Rectal smooth muscle tissue (tissue), 1 donor: ENCODE results near the gene ARSG.
"Not testable (repeated sequence)": the region's sequence is repeated elsewhere in the genome, so short reads cannot be mapped to it uniquely, and the experiment has no call there.

ENCODE experiments used
- H3K27ac ChIP-seq: one replicate; pipeline ENCODE4 v1.7.0; 2013; ENCODE audit warnings: low read depth, low read length, inconsistent platforms
- H3K27me3 ChIP-seq: one replicate; pipeline ENCODE4 v1.7.0; 2013; ENCODE audit warnings: low read length; ENCODE audit not compliant: control insufficient read depth, insufficient read depth
- H3K36me3 ChIP-seq: one replicate; pipeline ENCODE4 v1.7.0; 2013; ENCODE audit warnings: low read length; ENCODE audit not compliant: control insufficient read depth, insufficient read depth
- H3K4me1 ChIP-seq: one replicate; pipeline ENCODE4 v1.7.0; 2013; ENCODE audit warnings: low read length; ENCODE audit not compliant: control insufficient read depth, insufficient read depth
- H3K4me3 ChIP-seq: one replicate; pipeline ENCODE4 v1.7.0; 2013; ENCODE audit warnings: low read length
- H3K9ac ChIP-seq: one replicate; pipeline ENCODE4 v1.7.0; 2013; ENCODE audit warnings: low read length

ARSG gene

DNA sequence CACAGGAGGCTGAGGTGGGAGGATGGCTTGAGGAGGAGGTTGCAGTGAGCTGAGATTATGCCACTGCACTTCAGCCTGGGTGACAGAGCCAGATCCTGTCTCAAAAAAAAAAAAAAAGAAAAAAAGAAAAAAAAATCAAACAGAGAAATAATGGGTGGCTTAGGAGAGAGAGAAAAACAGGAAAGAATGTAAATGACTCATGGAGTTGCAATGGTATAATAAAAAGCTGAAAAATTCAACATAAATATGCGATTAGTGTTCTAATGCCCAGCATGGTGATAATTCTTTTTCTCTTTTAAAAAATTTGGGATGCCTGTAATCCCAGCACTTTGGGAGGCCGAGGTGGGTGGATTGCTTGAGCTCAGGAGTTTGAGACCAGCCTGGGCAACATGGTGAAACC is 63.0 kb downstream of the ARSG start:
- H3K4me1 ChIP-seq, H3K9ac ChIP-seq, H3K4me3 ChIP-seq, H3K27ac ChIP-seq, H3K36me3 ChIP-seq, H3K27me3 ChIP-seq: not testable (repeated sequence)

DNA sequence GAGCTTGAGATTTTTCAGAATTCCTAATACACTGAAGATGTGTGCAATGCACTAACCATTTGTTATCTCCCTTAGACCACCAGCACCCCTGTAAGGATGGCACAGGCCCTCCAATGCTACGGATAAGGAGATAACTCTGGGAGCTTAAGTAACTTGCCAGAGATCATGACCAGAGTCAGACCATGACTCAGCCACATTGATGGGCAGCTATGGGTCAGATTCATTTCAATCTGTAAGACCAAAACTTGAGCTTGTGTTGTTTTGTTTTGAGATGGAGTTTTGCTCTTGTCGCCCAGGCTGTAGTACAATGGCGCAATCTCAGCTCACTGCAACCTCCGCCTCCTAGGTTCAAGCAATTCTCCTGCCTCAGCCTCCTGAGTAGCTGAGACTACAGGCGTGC is 63.8 kb downstream of the ARSG start:
- H3K27ac ChIP-seq, H3K9ac ChIP-seq: not testable (repeated sequence)

DNA sequence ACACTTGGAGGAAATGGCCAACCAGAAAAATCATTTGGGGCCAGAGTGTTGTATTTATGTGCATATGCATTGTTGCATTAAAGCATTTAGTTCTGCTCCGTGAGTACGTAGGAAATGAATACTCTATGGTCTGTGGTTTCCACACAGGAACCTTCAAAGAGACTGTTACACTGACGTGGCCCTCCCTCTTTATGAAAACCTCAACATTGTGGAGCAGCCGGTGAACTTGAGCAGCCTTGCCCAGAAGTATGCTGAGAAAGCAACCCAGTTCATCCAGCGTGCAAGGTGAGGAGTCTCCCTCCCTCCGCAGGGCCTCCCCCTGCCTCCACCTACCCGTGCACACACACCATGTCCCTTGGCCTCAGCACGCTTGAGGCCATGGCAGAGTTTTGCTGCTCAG is 65.2 kb downstream of the ARSG start:
- no peaks in the 10 kb centered on the region for H3K36me3 ChIP-seq
- H3K27ac ChIP-seq, result no peak overlapping the region
- H3K4me1 ChIP-seq, result no peaks in the 10 kb centered on the region
- no peaks in the 10 kb centered on the region for H3K27me3 ChIP-seq
- H3K9ac ChIP-seq, result no peak overlapping the region
- peak overlapping the region; percentile 9 for H3K4me3 ChIP-seq

More for the DNA sequence above, 63.8 kb downstream of the ARSG start:
- H3K27me3 ChIP-seq, H3K4me3 ChIP-seq, H3K4me1 ChIP-seq, H3K36me3 ChIP-seq: not testable (repeated sequence)

DNA sequence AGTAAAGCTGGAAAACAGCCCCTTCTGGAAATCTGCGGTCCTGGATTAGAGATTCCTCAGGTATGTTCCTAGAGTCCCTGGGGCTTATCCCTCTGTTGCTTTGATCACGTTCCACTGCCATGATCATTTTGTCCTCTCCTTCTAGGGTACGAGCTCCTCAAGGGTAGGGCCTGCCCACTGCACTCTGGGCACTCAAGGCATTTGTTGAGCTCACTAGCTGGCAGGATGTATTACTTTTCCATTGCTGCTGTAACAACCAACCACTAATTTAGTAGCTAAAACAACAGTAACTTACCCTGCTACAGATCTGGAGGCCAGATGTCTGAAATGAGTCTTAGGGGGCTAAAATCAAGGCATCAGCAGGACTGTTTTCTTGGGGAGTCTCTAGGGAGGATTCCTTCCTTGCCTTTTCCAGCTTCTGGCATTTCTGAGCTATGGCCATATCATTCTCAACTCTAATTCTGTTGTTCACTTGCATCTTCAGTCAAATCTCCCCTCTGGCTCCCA is 65.7 kb downstream of the ARSG start:
- H3K27me3 ChIP-seq, result no peaks in the 10 kb centered on the region
- no peak overlapping the region for H3K9ac ChIP-seq
- no peak overlapping the region for H3K4me3 ChIP-seq
- H3K27ac ChIP-seq, result no peak overlapping the region
- no peaks in the 10 kb centered on the region for H3K36me3 ChIP-seq
- H3K4me1 ChIP-seq, result no peaks in the 10 kb centered on the region

DNA sequence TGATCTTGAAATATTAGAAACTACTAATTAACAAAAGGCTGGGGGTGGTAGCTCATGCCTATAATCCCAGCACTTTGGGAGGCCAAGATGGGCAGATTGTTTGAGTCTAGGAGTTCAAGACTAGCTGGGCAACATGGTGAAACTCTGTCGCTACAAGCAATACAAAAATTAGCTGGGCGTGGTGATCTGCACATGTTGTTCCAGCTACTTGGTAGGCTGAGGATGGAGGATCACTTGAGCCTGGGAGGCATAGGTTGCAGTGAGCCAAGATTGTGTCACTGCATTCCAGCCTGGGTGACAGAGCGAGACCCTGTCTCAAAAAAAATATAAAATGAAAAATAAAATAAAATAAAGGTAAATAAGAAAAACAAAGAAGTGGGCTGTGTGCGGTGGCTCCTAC is 66.6 kb downstream of the ARSG start:
- no peaks in the 10 kb centered on the region for H3K36me3 ChIP-seq
- no peak overlapping the region for H3K9ac ChIP-seq
- no peaks in the 10 kb centered on the region for H3K27me3 ChIP-seq
- no peak overlapping the region for H3K27ac ChIP-seq
- no peak overlapping the region for H3K4me3 ChIP-seq
- no peaks in the 10 kb centered on the region for H3K4me1 ChIP-seq

DNA sequence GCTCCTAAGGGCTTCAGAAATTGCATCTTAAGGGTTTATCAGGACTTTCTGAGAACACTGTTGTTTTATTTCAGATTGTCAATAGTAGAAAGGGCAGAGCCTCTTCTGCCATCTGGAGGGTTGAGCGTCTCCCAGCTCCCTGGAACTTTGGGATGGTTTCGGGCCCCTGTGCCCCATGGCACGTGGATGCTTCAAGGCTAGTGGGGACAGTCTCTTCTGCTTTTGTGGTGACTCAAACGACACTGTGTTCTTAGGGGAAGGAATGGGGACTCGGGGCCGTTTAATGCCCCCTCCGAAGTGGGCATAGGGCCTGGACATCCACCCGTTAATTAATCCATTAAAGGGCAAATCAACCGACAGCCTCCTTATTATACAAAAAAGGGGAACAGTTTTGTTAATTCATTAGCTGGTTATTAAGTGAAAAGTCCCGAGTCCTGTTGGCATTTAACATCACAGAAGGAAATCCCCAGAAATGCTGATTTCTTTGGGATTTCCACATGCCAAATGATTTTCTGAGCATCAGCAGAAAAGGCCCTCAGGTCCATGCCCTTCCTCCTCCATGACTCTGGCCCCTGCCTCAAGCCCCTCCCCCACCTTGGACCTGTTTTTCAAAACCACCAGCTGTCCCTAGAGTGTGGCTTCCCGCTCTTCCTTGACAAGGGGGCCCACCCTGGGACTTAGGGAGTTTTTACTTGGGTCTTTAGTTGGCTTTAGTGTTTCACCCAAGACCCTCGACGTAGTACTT is 68.7 kb downstream of the ARSG start:
- Histone ChIP-seq H3K27me3 (no peaks in the 10 kb centered on the region), H3K4me3 (no peak overlapping the region), H3K27ac (no peak overlapping the region), H3K9ac (no peak overlapping the region), H3K4me1 (no peaks in the 10 kb centered on the region), H3K36me3 (no peaks in the 10 kb centered on the region)

DNA sequence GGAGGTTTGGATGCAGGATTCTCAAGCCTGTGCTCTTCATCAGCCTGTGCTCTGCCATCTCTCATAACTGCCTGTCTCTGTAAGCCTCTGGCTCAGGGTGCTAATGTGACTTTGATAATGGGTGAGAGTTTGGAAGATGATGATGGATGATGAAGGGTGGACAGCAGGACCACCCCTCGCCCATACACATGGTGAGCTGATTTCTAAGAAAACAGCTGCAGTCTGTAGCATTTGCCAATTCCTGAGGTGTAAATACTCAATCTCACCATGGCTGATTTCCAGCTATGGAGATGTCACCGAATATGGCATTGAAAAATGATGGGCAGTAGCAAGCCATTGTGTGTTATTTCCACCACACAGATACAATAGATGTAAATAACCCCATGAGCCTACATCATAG is 74.2 kb downstream of the ARSG start:
- no peak overlapping the region for H3K4me3 ChIP-seq
- H3K9ac ChIP-seq, result no peak overlapping the region
- no peak overlapping the region for H3K27ac ChIP-seq
- no peaks in the 10 kb centered on the region for H3K27me3 ChIP-seq
- H3K4me1 ChIP-seq, result no peaks in the 10 kb centered on the region
- no peaks in the 10 kb centered on the region for H3K36me3 ChIP-seq

DNA sequence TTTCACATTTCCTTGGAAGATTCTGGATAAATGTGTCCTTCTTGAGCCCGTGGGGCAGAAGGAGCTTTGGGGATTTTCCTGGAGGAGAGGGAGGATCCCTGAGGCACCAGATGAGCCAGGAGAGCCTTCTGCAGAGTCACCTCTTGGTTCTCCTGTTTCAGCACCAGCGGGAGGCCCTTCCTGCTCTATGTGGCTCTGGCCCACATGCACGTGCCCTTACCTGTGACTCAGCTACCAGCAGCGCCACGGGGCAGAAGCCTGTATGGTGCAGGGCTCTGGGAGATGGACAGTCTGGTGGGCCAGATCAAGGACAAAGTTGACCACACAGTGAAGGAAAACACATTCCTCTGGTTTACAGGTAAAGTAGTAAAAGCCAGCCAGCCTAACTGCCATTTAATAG is 77.1 kb downstream of the ARSG start:
- H3K4me3 ChIP-seq, result no peak overlapping the region
- no peaks in the 10 kb centered on the region for H3K36me3 ChIP-seq
- no peak overlapping the region for H3K9ac ChIP-seq
- H3K27ac ChIP-seq, result no peak overlapping the region
- H3K27me3 ChIP-seq, result no peaks in the 10 kb centered on the region
- H3K4me1 ChIP-seq, result no peaks in the 10 kb centered on the region

DNA sequence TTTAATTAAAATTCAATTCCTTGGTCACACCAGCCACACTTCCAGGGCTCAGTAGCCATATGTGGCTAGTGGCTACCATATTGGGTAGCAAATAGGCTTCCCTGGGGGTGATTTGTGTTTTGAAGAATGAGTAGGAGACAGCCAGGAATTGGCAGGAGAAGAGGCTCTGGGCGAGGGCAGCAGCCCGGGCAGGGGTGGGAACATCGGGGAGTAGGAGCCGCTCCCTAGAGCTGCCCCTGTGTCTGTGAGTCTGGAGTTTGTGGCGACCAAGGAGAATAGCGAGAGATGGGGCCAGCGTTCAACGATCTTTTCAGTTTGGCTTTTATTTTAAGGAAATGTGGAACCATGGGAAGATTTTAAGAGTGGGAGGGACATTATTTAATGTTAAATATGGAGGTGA is 84.3 kb downstream of the ARSG start:
- peaks cover 2% of the 10 kb centered on the region for H3K4me1 ChIP-seq
- H3K27me3 ChIP-seq, result no peaks in the 10 kb centered on the region
- no peak overlapping the region for H3K27ac ChIP-seq
- no peak overlapping the region for H3K4me3 ChIP-seq
- no peaks in the 10 kb centered on the region for H3K36me3 ChIP-seq
- H3K9ac ChIP-seq, result no peak overlapping the region

DNA sequence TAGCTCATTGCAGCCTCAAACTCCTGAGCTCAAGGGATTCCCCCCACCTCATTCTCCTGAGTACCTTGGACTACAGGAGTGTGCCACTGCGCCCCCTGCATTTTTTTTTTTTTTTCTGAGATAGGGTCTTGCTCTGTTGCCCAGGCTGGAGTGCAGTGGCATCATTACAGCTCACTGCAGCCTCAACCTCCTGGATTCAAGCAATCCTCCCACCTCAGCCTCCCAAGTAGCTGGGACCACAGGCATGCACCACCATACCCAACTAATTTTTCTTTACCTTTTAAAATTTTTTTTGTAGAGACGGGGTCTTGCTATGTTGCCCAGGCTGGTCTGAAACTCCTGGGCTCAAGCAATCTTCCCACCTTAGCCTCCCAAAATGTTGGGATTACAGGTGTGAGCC is 84.9 kb downstream of the ARSG start:
- not testable (repeated sequence) for H3K4me3 ChIP-seq, H3K27me3 ChIP-seq, H3K27ac ChIP-seq

DNA sequence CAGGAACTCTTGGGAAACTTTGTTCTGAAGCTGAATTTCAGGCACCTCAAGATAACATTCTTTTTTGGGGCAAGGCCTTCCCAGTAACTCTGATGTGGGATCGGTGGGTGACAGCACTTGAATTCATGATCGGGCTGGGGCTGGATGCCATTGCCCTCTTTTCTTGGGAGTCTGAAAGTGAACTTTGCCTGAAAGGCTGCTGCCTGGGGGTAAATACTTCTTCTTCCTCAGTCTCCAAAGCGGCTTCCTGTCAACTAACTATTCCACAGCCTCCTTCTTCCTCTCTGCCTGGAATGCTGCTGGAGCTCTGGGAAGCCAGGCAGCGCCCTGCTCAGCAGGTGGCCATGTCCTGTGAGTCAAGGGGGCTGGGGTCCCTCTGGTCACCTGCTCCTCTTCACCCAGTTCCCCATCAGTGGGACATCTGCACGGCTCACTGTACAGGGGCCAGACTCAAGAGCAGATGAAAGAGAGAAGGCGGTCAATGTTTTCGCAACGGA is 86.5 kb downstream of the ARSG start:
- peak overlapping the region; percentile 73 for H3K27ac ChIP-seq
- peaks cover 2% of the 10 kb centered on the region for H3K4me1 ChIP-seq
- no peaks in the 10 kb centered on the region for H3K36me3 ChIP-seq
- H3K27me3 ChIP-seq, result no peaks in the 10 kb centered on the region
- H3K4me3 ChIP-seq, result no peak overlapping the region
- H3K9ac ChIP-seq, result peak overlapping the region; percentile 0

More for the DNA sequence above, 84.9 kb downstream of the ARSG start:
- H3K9ac ChIP-seq, H3K4me1 ChIP-seq, H3K36me3 ChIP-seq: not testable (repeated sequence)

DNA sequence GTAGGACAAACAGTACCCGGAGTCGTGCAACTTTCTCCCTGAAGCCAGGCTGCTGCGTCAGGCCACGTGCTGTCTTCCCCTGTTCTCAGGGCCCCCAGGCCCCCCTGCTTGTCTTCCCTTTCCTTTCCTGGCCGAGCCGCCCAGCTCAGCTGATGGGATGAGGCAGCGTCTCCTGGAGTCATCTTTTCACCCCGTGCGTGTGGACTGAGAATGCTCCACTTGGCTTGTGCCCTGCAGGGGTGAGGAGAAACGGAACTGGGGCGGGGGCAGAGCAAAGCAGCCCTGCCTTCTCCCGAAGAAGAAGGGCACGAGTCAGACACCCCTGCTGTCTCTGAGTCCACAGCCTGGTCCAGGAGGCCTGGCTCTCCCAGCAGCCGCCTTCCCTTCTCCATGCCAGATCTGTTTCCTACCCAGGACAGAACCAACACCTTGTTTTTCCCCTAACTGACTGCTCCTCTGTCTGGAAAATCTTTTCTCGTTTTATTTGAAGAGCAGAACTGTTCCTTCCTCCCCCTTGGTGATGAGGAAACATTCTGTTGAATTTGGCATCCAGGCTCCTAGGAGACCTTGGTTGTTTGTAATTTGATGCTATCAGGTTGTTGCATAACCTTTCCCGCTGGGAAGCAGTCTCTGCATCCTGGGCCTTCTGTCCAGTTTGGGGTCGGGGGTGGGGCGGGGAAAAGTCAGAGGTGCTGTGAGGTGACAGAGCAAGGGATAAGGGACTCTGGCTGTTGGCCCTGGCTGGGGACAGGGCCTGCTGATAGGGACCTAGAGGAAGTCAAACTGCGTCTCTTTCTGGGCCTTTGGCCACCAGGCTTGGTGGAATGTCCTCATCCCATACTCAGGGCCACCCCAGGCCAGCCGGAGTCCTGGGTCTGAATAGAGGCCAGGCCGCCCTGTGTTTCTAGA is 87.2 kb downstream of the ARSG start:
- H3K4me3 ChIP-seq, result no peak overlapping the region
- no peak overlapping the region for H3K9ac ChIP-seq
- peak overlapping the region; percentile 73 for H3K27ac ChIP-seq
- no peaks in the 10 kb centered on the region for H3K36me3 ChIP-seq
- H3K27me3 ChIP-seq, result no peaks in the 10 kb centered on the region
- H3K4me1 ChIP-seq, result peaks cover 2% of the 10 kb centered on the region
